GF-D8 (cell line): Measurements from ENCODE around the gene GNAQ.
A peak's percentile ranks its signal among the peaks of the same experiment; 100 is the strongest.
"Not testable (repeated sequence)": the region's sequence is repeated elsewhere in the genome, so short reads cannot be mapped to it uniquely, and the experiment has no call there.

Experiments
- DNase-seq: peaks from one replicate; lab custom pipeline; 2025; lab: John Stamatoyannopoulos, UW

GNAQ gene

DNA sequence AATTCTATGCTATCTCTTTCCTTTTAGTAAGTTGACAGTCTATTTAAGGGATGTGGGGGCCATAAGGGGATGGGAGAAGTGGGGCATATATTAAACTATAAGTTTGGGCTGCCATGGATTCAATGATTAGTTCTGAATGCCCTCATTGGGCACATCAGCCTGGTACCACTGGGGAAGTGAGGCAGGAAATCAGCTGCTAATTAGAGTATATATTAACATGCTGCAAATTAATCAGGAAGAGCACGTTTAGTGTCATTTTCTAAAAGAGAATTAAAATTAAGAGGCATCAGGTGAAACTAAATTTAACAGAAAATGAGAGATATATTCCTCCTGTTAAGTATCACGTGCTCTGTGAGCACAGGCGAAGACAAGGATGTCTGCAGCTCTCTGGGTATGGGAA is 260.4 kb downstream of the GNAQ start:
- DNase-seq = no peak

- no peak for DNase-seq
Measured at GRCh38 chr9:77770340-77770739, 261.3 kb downstream of the GNAQ start.

DNA sequence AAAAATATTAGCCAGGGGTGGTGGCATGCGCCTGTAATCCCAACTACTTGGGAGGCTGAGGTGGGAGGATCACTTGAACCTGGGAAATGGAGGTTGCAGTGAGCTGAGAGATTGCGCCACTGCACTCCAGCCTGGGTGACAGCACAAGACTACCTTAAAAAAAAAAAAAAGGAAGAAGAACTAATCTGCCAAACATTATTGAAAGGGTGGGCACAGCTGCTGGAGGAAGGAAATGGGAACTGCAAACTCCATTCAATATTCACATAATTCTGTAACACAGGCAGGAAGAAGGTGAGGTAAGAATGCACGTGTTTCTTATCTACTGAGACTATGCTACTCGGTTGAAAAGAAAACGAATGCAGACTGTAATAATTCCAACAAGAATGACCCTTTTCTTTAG is 262.4 kb downstream of the GNAQ start:
- peak; percentile 98 for DNase-seq

DNA sequence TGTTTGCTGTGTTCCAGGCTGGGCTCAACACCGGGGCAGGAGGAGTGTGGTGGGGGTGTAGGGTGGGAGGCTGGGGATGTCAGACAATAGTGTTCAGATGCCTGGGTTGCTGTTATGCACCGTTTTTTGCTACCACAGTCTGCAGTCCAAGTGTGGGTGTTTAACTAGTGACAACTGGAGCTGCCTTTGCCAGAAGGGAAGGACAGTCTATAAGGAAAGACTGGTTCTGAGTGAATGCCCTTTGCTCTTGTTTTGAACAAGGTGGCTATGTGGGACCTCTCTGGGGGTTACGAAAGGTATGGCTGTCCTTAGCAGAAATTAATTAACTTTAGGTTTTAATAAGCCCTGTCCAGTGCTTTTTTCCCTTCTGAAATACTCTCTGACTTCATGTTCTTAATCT is 265.0 kb downstream of the GNAQ start:
- DNase-seq = no peak

DNA sequence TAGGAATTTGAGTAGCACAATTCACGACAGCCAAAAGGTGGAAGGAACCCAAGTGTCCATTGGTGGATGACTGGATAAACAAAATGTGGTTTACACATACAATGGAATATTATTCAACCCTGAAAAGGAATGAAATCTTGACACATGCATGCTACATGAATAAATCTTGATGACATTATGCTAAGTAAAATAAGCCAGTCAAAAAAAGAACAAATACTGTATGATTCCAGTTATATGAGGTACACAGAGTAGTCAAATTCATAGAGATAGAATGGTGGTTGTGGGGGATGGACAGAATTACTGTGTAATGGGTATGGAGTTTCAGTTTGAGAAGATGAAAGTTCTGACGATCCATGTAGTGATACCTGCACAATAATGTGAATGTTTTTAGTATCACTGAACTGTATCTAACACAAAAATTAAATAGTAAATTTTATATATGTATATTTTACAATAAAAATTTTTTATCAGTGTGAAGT is 265.8 kb downstream of the GNAQ start:
- no peak for DNase-seq

GRCh38 chr9:77764894-77765780 is 266.5 kb downstream of the GNAQ start:
- no peak for DNase-seq

GRCh38 chr9:77763566-77763965 is 268.0 kb downstream of the GNAQ start:
- no peak for DNase-seq

DNA sequence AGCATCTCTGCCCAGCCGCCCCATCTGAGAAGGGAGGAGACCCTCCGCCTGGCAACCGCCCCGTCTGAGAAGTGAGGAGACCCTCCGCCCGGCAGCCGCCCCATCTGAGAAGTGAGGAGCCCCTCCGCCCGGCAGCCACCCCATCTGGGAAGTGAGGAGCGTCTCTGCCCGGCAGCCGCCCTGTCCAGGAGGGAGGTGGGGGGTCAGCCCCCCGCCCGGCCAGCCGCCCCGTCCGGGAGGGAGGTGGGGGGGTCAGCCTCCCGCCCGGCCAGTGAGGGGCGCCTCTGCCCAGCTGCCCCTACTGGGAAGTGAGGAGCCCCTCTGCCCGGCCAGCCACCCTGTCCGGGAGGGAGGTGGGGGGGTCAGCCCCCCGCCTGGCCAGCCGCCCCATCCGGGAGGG is 270.7 kb downstream of the GNAQ start:
- DNase-seq = not testable (repeated sequence)

DNA sequence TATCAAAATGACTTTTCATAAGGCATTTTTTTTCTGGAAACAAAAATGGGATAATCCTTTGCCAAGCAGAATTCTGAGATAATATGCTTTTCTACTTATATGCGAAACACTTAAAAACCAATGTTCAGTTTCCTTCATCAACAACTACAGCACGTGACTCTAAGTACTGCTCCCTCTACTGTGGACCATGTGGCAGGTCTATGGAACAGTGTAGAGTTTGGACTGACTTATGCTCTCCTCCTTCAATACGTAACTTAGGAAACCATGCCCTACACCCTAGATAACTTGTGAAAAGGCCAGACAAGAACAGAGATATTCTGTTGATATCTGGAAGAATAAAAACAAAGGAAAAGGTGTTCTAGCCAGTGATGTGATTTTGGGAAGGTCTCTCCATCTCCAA is 272.2 kb downstream of the GNAQ start:
- DNase-seq = no peak

GRCh38 chr9:77756449-77756848 is 275.2 kb downstream of the GNAQ start:
- DNase-seq = no peak

DNA sequence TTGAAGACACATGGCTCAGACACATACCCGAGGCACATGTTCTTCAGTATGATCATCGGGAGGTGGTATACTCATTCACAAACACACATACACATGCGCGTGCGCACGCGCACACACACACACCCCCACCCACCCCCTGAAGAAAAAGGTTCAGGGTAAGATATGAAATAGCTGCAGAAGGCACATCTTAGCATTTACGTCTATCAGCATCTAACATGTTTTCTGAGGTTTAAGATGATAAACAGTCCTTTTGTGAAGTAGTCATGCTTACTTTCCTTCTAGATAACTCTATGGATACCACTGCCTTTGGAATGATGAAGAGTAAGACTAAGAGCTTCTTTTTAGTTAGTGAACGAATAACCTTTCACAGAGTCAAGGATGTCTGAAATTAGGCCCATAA is 278.4 kb downstream of the GNAQ start:
- DNase-seq = no peak

DNA sequence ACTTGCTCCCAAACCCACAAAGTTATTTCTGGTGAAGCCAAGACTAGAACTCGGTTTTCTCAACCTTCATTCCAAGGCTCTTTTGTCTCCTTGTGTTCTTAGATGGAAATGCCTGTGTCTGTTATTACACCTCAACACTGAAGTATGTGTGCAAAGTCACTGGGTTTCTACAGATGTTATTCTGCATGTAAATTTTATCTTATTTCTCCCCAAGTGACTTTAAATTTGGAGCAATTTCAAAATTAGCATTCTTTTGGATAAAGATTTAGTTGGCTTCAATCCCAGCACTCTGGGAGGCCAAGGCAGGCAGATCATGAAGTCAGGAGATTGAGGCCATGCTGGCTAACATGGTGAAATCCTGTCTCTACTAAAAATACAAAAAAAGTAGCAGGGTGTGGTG is 279.1 kb downstream of the GNAQ start:
- DNase-seq = no peak

DNA sequence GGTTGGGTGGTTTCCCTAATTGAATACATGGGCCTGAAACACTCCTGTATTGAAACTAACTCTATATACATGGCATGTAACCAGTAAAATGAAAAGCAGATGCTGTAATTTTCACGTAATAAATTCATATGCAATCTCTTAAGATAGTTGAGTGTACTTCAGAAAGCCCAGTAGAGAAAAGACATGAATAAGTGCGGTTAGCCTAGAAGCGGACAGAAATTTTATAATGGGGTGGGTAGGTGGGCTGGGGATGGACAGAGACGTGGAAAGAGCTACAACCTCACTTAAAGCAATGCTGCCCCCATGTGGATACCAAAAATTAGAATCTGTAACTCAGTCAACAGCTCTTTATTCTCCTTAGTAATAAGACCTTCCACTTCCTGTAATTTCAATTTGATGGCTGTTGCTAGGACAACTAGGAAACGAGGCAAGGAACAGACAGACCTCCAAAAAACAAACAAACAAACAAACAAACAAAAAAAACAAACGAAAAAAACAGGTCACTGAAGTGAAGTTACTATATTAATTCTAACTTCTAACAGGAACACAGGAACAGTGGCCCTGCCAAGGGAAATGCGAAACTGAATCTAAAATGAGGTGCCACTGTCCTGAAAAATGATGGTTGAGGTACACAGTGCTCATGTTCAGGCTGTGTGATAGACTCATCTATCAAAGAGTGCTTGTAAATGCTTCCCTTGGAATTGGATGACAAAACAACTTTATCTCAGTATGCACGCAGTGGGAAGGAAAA is 280.1 kb downstream of the GNAQ start:
- peak; percentile 12 for DNase-seq

DNA sequence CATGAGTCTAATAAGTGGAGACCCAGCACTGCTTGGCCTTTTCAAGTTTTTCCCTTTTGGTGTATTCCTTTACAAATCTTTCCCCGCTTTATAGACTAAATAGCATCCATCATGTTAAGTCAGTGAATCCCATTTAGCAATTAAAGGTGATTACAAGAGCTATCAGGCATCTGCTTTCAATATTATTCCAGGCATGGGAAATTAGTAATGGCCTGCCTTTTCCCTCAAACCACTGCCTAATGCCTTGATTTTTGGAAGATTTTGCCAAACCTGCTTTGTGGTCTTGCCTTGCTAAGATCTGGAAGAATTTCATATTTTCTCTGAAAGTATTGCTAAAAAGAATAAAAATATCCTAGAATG is 280.6 kb downstream of the GNAQ start:
- DNase-seq = no peak

GRCh38 chr9:77750284-77750683 is 281.3 kb downstream of the GNAQ start:
- no peak for DNase-seq

DNA sequence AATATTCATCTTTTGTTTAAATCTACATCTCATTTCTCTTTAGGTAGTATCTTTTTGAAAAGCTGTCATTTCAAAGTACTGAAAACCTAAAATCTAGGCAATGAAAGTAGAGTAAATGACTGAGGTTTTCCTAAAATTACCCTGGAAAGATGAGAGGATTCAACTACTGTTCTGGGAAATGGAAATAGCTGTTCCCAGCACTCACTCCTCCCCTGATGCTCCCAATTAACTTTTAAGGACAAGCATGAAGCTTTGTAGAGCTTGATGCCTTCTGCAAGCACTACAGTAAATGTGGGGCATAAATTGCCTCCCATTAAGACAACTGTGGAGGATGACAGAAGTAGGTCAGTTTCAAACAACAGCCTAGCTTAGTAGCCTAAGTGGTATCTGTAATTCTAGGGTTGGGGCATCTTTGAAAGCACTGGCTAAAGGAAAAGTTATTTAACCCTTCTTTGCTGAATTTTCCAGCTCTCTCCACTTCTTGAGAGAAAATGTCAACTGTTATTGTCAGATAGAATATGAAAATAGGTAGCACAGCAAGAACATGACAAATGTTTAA is 283.3 kb downstream of the GNAQ start:
- no peak for DNase-seq

GRCh38 chr9:77747163-77747562 is 284.4 kb downstream of the GNAQ start:
- DNase-seq = no peak

DNA sequence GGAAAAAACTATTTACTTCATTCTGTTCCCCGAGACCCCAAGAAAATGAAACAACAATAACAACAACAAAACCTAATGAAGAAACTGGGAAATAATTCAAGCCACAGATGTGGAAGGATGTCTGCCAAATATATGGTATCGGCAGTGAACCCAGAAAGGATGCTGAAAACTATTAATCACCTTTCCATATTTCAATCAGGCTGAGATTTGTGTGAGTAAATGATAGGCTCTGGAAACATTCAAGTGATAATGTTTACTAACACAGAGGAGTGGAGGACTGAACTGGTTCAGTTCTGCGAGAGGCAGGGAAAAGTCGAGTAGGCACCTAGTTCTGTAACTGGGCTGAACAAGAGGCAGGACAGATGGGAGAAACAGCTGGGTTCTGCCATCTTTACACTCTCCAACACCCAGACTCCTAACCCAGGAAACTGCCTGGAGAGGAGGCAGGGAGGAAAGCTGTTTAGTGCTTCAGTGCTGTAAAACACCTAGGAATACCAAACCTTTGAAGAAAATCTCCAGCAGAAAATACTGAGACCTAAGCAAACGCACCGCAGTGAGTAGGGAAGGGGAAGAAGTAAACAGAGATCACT is 286.7 kb downstream of the GNAQ start:
- DNase-seq = no peak

DNA sequence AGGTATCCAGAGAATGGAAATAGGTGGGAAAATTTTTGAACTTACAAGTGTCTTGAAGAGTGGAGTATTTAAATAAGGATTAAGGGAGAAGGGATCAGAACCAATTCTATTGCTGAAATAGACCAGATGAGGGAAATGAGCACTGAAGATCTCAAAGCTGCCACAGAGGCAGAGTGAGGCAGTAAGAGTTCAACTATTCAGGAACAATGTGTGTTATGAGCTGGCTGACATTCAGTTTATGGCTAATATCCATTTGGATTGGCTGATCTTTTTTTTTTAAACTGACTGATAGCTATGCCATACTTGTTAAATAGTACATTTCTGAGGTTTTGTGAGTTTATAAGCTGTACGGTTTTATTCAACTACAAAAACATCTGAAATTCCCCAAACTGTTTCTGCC is 288.2 kb downstream of the GNAQ start:
- DNase-seq = no peak

GRCh38 chr9:77738932-77739331 is 292.7 kb downstream of the GNAQ start:
- DNase-seq = no peak

DNA sequence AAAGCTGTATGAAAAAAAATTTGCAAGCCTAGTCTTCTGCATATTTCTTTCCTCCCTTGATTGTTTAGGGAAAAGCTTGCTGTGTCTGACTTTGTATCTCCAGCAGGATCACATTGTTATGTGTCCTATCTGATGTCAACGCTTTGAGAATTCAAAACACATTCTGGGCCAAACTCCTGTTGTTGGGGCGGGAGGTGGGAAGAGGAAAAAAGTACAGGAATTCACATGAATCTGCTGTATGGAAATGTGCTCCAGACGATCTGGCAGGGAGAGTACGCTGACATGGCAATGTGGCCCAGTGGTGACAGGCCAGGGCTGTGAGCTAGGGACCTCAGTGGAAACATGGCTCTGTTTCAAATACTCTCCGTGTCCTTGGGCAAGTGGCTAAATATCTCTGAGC is 296.1 kb downstream of the GNAQ start:
- DNase-seq = no peak

GRCh38 chr9:77731930-77732329 is 299.7 kb downstream of the GNAQ start:
- DNase-seq = no peak
